SK-N-MC (cell line): Measurements from ENCODE around the gene COL13A1.

ENCODE experiments used
- EZH2 ChIP-seq: fragments of 200-600 bp; sonication (generic); IDR thresholded peaks from one replicate; pipeline ENCODE4 v1.6.1; 2017; ENCODE audit warnings: antibody characterized with exemption
- POLR2AphosphoS5 ChIP-seq: IDR thresholded peaks from 2 replicates; pipeline ENCODE4 v1.6.1; 2012; ENCODE audit warnings: mild to moderate bottlenecking, low read depth, low read length, borderline replicate concordance

DNA sequence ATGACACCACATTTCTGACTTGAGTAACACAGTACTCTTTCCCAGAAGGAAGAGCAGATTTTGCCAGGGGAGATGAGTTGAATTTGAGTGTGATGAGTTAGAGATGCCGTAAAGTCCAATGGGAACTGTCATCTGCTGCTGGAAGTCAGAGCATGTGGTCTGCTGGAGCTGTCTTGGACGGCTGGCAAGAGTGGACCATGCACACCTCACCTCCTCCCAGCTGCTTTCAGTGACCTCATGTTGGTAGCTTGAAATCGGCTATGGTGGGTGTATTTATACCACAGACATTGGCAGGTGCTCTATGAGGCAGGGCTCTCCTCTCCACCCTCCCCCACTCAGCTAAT lies 82.3 kb downstream of the COL13A1 start:
- TF ChIP-seq EZH2 (no peak), POLR2AphosphoS5 (no peak)
